Urothelium cell line (cell line): ENCODE results near the gene MLST8.
"Not testable (repeated sequence)": the region's sequence is repeated elsewhere in the genome, so short reads cannot be mapped to it uniquely, and the experiment has no call there.

Source experiments
- DNase-seq: peaks from one replicate; pipeline ENCODE4 v3.0.0; 2011; ENCODE audit warnings: low spot score, mixed read lengths
- FAIRE-seq: peaks from 2 replicates; lab custom pipeline; 2011; peaks lifted over from hg19 to GRCh38; lab: Jason Lieb, UNC

MLST8 gene

GRCh38 chr16:2242598-2242997 is 37.3 kb downstream of the MLST8 start:
- FAIRE-seq (no peak), DNase-seq (no peak)

- FAIRE-seq (no peak), DNase-seq (no peak)
These were observed 37.8 kb downstream of the MLST8 start for GRCh38 chr16:2243031-2243528.

- FAIRE-seq (no peak), DNase-seq (no peak)
These were observed 38.5 kb downstream of the MLST8 start for GRCh38 chr16:2243781-2244180.

- no peak for FAIRE-seq
- no peak for DNase-seq
These were observed 39.0 kb downstream of the MLST8 start for GRCh38 chr16:2244301-2244700.

DNA sequence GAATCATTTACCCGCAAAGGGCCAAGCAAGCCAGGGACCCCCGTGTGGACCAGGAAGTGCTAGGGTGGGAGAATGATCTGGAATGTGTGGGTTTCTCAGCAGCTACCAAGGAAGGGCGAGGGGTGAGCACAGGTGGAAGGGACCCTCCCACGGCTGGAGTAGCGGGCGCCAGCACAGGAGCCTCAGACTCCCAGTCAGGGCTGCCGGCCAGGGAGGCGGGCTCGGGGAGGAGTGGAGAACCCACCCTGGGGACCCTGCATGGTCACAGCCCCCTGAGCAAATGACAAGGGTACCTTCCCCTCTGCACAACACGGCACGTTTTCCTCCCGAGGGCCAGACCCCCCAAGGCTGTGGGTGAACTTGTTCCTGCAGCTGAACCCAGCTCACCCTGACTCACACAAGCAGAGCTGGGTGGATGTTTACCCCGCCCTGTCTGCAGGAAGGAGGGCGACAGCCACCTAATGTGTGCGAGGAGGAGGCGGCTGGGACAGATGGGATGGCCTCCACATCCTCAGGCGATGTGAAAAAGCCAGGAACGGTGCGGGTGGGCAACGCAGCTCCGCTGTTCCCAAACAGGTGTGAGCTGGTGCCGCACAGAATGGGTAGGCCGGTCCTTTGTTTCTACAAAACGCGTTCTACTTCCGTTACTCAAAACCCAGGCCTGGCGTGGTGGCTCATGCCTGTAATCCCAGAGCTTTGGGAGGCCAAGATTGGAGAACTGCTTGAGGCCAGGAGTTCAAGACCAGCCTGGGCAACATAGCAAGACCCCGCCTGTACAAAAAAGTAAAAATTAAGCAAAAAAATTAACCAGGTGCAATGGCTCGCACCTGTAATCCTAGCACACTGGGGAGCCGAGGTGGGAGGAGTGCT is 39.9 kb downstream of the MLST8 start:
- FAIRE-seq (no peak), DNase-seq (no peak)

GRCh38 chr16:2246301-2246885 is 41.1 kb downstream of the MLST8 start:
- no peak for DNase-seq
- no peak for FAIRE-seq

GRCh38 chr16:2250652-2251295 is 45.5 kb downstream of the MLST8 start:
- DNase-seq (no peak), FAIRE-seq (no peak)

GRCh38 chr16:2251296-2252111 is 46.2 kb downstream of the MLST8 start, which contains the start of gene ECI1:
Gene ECI1 (minus strand): TSS chr16:2251587. CDS start chr16:2251566, 21 bp downstream.
- peak; percentile 99 for DNase-seq
- FAIRE-seq: peak; percentile 97

DNA sequence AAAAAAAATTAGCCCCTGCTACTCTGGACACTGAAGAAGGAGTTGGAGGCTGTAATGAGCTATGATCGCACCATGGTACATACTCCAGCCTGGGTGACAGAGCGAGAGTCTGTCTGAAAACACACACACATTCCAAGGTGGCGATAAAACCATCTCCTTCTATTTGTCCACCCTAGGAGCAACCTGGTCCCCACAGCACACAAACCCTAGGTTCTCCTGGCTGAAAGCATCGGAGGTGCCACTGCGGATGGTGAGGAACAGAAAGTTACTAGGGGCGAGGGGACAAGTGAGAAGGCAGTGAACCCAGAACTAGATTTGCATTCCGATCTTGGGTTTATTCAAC is 47.5 kb downstream of the MLST8 start:
- no peak for DNase-seq
- FAIRE-seq: no peak

GRCh38 chr16:2253293-2253692 is 48.0 kb downstream of the MLST8 start:
- FAIRE-seq (no peak), DNase-seq (no peak)

DNA sequence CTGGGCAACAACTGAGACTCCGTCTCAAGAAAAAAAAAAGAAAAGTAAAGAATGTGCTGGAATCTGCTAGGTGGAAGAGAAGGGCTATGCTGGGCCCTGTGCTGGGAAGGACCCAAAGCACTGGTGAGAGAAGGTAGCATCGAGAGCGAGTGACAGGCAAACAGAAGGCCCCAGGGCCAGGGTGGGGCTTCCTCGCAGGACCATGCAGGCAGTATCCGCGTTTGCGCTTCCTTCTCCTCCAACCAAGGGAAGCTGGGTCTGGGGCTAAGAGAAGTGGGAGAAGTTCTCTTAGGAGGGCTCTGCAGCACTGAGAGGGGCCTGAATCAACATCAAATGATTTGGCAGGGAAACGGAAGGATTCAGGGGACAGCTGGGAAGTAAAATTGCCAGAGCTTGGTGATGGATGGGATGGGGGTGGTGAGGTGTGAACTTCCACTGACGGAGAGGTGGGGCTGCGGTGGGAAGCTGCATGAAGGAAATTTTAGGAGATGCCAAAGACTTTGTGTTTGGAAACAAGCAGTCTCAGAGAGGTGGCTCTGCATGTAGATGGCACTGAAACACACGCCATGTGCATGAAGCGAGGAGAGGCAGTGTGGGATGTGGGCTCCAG is 51.4 kb downstream of the MLST8 start:
- DNase-seq (no peak), FAIRE-seq (no peak)

GRCh38 chr16:2257726-2258125 is 52.5 kb downstream of the MLST8 start:
- DNase-seq (no peak), FAIRE-seq (no peak)

GRCh38 chr16:2258530-2258929 is 53.3 kb downstream of the MLST8 start:
- not testable (repeated sequence) for DNase-seq, FAIRE-seq
